HG03378 (cell line): ENCODE measurements around the gene MMEL1.

Experiments
- ATAC-seq: cut with Tn5 transposase; IDR thresholded peaks from one replicate; pipeline ENCODE4 v1.9.1; 2021; ENCODE audit warnings: mild to moderate bottlenecking, moderate library complexity; ENCODE audit not compliant: unreplicated experiment

The MMEL1 gene

GRCh38 chr1:2606881-2607621 lies 25.8 kb downstream of the MMEL1 start:
- ATAC-seq, result no peak

DNA sequence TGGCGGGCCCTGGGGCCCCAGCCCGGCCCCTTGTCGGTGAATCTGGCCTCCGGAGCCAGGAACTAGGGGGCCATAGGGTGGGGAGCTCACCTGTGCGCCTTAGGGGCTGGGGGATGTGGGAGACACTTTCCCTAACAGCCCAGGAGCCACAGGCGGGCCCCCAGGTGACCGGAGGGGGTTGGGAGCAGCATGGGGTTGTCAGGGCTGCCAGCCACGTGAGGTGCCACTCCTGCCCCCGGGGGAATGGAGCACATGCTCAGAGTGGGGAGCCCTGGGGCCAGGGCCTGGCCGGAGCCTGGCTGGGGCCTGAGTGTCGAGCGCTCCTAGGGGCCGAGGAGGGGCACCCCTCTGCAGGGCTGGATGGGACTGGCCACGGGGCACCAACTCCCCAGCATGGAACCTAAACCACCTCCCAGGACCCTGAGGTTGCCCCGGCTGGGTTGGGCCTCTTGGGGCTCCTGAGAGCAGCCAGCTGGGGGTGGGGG lies 26.4 kb downstream of the MMEL1 start:
- no peak for ATAC-seq

GRCh38 chr1:2605509-2606395 lies 27.1 kb downstream of the MMEL1 start:
- ATAC-seq, result no peak

DNA sequence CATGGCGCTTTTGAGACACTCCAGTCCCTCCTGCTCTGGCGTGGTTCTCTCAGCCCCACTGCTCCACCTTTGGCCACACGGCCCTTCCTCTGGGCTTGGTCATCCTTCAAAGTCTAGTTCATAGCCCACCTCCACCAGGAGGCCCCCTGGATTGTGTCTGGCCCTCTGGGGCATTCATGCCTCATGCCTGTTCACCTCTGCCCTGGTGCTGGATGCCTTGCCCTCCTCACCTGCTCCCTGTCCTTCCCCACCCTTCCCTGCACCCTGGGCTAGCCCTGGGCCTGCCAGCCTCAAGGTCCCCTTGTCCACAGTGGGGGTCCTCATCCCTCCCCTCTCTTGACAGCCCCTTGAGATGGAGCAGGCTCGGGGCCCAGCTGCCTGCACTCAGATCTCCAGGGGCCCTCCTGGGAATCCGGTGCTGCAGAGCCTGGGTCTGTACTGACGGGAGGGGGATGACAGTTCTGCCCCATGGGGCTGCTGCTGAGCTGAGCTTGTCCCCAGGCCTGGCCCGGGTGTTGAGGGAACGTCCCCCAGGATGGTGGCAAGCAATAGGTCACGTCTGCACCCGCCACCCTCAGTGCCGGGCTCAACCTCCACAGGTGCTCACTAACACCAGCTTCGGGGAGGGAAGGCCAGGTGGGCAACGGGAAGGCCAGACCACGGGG lies 27.8 kb downstream of the MMEL1 start:
- no peak for ATAC-seq

DNA sequence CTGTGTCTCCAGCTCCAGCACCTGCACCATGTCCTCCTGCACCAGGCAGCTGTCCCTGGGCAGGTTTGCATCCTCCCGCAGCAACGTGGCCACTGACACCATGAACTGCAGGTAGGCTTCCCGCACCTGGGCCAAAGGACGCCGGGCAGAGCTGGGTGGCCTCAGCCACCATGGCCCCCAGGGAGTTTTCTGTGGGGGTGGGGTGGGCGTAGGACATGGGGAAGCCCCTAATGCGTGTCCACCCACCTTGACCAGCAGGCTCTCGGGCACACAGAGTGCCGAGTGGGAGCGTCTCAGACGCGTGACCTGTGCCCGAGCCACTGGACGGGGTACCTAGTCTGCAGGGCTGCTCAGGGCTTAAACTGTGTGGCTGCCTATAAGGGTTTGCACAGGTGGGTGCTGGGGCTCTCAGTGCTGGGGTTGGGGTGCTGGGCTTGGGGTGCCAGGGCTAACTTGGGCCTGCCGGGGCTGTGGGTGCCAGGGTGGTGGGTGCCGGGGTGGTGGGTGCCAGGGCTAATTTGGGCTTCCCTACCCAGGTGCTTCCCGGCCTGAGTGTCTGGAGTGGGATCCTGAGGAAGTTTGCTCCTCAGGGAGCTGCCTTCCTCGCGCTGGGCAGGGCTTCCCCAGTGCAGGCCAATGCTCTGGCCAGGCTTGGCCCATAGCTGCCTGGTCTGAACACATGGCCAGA lies 28.5 kb downstream of the MMEL1 start:
- no peak for ATAC-seq

DNA sequence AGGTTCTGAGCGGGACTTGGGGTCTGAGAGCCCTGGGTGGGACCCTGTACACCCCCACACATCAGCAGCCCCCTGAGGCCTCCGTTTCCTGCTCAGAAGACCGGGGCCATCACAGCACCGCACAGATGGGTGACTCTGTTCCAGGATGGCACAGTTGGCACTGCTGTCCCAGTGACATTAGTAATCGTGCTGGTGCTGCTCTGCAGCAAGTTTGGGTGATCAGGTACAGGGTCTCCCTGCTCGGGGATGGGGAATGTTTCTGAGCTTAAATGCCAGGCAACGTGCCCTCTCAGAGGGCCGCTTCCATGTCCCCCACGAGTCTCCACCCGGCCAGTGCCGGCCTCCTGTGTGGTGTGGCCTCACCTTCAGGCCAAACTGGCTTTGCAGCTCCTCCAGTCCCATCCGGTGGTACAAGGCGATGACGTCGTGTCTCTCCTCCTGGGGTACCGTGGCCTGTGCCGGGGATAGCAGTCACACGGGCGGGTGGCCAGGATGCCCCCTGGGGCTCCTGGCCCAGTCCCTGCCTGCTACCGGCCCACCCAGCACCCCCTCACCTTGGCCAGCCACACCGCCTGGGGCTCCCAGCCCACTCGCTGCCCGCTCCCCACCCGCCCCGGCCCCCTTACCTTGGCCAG lies 29.2 kb downstream of the MMEL1 start:
- ATAC-seq, result no peak

GRCh38 chr1:2602866-2603520 lies 29.8 kb downstream of the MMEL1 start:
- ATAC-seq, result no peak

DNA sequence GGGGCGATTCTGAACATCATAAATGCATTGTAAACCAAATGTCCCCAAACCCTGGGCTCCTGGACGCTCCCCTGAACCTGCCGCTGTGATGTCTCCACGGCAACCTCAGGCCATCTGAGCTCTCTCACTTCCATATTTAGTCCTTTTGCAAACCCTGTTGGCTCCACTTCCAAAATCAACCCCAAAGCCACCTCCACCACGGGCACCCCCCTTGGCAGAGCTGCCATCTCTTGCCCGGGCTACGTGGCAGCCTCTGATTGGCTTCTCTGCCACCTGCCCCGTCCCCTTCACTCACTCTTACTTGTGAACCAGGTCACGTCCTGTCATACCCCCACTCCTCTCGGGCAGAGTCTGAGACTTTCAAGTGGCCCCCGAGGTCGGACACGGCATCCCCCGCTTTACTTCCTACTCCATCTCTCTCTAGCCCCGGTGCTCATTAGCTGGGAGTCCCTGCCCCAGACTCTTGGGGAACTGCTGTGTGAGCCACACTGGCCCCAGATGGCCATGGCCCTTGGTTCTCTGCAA lies 30.4 kb downstream of the MMEL1 start:
- ATAC-seq, result no peak

DNA sequence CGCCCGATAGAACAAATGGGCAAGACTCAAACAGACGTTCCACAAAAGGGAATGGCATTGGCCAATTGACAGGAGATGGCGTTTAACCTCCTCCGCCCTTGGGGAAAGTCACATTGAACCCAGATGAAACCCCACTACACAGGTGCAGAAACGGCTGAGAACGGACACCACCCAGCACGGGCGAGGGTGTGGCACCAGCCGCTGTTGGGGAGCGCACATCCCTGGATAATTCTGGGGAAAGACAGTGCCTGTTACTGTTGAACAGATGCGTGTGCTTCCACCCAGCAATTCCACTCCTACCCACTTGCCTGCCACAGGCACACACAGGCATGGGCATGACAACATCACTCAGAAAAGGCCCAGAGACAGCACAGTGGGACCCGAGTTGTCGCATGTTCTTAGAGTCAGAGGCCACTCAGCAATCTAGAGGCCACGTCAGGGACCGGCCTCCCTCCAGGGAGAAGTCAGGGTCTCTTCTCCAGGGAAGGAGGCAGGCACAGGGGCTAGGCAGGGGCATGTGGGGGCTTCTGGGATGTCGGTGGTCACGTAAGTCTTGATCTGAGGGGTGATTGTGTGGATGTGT lies 31.0 kb downstream of the MMEL1 start:
- no peak for ATAC-seq

DNA sequence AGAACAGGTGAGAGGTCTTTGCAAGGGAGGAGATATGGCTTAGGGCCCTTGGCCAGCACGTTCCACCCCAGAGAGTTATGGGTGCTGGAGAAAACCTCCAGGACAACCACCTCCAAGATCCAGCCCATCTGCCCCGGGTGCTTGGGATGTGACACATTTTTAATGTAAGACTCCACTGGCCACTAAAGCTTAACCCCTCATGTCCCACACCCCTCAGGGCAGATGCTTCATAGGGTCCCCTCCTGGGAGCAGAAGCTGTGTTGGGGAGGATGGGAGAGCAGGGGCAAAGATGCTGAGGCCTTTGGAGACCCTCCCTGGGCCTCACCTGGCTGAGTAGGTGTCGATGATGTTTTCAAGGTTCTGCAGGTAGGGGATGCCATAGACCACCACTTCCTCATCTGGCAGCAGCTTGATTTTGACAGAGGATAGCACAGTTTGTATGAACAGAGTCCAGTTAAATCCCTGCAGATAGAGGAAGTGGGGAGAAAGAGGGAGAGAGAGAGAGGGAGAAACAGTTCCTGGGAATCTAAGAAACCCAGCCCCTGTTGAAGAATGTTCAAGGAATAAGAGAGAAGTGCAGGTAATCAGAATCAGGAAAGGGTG lies 34.4 kb downstream of the MMEL1 start:
- no peak for ATAC-seq

GRCh38 chr1:2597441-2598328 lies 35.1 kb downstream of the MMEL1 start:
- ATAC-seq, result no peak

GRCh38 chr1:2596530-2597333 lies 36.1 kb downstream of the MMEL1 start:
- no peak for ATAC-seq

- ATAC-seq, result no peak
Observed at GRCh38 chr1:2595812-2596529, 36.8 kb downstream of the MMEL1 start.

GRCh38 chr1:2595261-2595811 lies 37.5 kb downstream of the MMEL1 start:
- no peak for ATAC-seq

- no peak for ATAC-seq
Observed at GRCh38 chr1:2594641-2595131, 38.1 kb downstream of the MMEL1 start.
